Karpas-422 (cell line): ENCODE measurements around the gene TAF13. TPM values are rescaled to one million over a fixed set of nuclear protein-coding genes. Genes with fewer than 3 reads are reported as not detected.
"Not testable (repeated sequence)": the region's sequence is repeated elsewhere in the genome, so short reads cannot be mapped to it uniquely, and the experiment has no call there.

Experiments used
- DNase-seq: peaks from one replicate; pipeline ENCODE4 v3.0.0-alpha.2; 2015
- H2AFZ ChIP-seq: fragments of 200-600 bp; sonication (generic); 2 replicates; pipeline ENCODE4 v1.6.1; 2014; ENCODE audit warnings: antibody characterized with exemption, low read length, mixed read lengths
- H3K27ac ChIP-seq: fragments of 200-600 bp; sonication (generic); 2 replicates; pipeline ENCODE4 v1.5.1; 2014; ENCODE audit warnings: mild to moderate bottlenecking, low read length, moderate library complexity
- H3K27me3 ChIP-seq: fragments of 200-600 bp; sonication (generic); 2 replicates; pipeline ENCODE4 v1.6.1; 2014; ENCODE audit warnings: low read length, mixed read lengths
- H3K36me3 ChIP-seq: fragments of 200-600 bp; sonication (generic); 2 replicates; pipeline ENCODE4 v1.6.1; 2014; ENCODE audit warnings: low read length, mixed read lengths; ENCODE audit not compliant: insufficient read depth
- H3K4me1 ChIP-seq: fragments of 200-600 bp; sonication (generic); 2 replicates; pipeline ENCODE4 v1.6.1; 2014; ENCODE audit warnings: mild to moderate bottlenecking, low read length, mixed read lengths
- H3K4me2 ChIP-seq: fragments of 200-600 bp; sonication (generic); 2 replicates; pipeline ENCODE4 v1.6.1; 2014; ENCODE audit warnings: low read length, low read depth, mild to moderate bottlenecking; ENCODE audit not compliant: poor library complexity, severe bottlenecking
- H3K4me3 ChIP-seq: fragments of 200-600 bp; sonication (generic); 2 replicates; pipeline ENCODE4 v1.5.1; 2014; ENCODE audit warnings: mild to moderate bottlenecking, antibody characterized with exemption, low read length, mixed read lengths
- H3K79me2 ChIP-seq: fragments of 200-600 bp; sonication (generic); 2 replicates; pipeline ENCODE4 v1.6.1; 2014; ENCODE audit warnings: mild to moderate bottlenecking, low read length, mixed read lengths
- H3K9ac ChIP-seq: fragments of 200-600 bp; sonication (generic); 2 replicates; pipeline ENCODE4 v1.6.0; 2014; ENCODE audit warnings: low read length
- H3K9me2 ChIP-seq: fragments of 200-600 bp; sonication (generic), shearing (Covaris generic); replicated peaks from 2 replicates; pipeline ENCODE4 v1.6.0; 2014; ENCODE audit warnings: mild to moderate bottlenecking, low read length, moderate library complexity; ENCODE audit not compliant: insufficient read depth
- H3K9me3 ChIP-seq: fragments of 300-700, 200-600 bp; sonication (generic); 2 replicates; pipeline ENCODE4 v1.6.1; 2014; ENCODE audit warnings: low read length, mixed read lengths
- H4K20me1 ChIP-seq: fragments of 200-600 bp; sonication (generic); 2 replicates; pipeline ENCODE4 v1.6.1; 2014; ENCODE audit warnings: mild to moderate bottlenecking, antibody characterized with exemption, low read length, low read depth; ENCODE audit not compliant: insufficient read depth
- total RNA-seq: library from RNA; depleted of rRNA; stranded (reverse); fragments of >200 nt; shearing (Covaris generic); gene quantifications from 2 replicates; pipeline ENCODE4 v1.2.3, GENCODE V29; 2014; ENCODE audit warnings: low replicate concordance

The TAF13 gene
- total RNA-seq, 1 experiment from 2014 or later, result 17.8 TPM

DNA sequence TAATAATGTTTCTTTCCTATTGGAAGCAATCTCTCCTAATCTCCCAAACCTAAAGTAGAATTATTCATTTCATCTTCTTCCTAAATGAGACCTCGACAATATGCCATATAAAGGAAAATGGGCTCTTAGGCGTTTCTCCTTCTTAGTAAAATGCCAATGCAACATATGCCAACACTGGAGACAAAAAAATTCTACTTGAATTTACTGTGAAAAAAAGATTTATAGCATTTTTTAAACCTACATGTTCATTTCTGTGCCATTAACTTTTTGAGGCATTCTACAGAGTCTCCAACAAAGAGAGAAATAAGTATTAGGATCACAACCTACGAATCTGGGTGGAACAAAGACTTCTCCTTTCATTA lies 35.2 kb downstream of the TAF13 start:
- peaks cover 58% of the 10 kb centered on the region for H3K79me2 ChIP-seq
- H3K27me3 ChIP-seq, result no peaks in the 10 kb centered on the region
- peak overlapping the region; percentile 86 for H3K4me2 ChIP-seq
- peak overlapping the region; percentile 96 for H3K9ac ChIP-seq
- peak overlapping the region; percentile 70 for H3K27ac ChIP-seq
- no peak for DNase-seq
- peak overlapping the region; percentile 47 for H2AFZ ChIP-seq
- peak overlapping the region; percentile 100 for H3K4me3 ChIP-seq
- H3K9me2 ChIP-seq, result no peaks in the 10 kb centered on the region
- peaks cover 19% of the 10 kb centered on the region for H3K4me1 ChIP-seq
- no peaks in the 10 kb centered on the region for H4K20me1 ChIP-seq
- H3K9me3 ChIP-seq, result no peaks in the 10 kb centered on the region
- no peaks in the 10 kb centered on the region for H3K36me3 ChIP-seq

DNA sequence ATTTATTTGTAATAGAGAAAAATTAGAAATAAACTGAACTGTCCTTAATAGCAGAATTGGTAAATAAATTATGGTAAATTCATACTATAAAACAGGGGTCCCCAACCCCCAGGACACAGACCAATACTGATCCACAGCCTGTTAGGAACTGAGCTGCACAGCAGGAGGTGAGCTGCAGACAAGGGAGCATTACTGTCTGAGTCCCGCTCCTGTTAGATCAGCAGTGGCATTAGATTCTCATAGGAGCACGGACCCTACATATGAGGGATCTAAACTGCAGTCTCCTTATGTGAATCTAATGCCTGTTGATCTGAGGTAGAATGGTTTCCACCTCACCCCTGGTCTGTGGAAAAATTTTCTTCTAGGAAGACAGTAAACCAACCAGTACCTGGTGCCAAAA lies 41.4 kb downstream of the TAF13 start:
- Histone ChIP-seq H3K79me2 (peaks cover 96% of the 10 kb centered on the region), H3K27me3 (no peaks in the 10 kb centered on the region), H3K4me3 (no peak overlapping the region), H3K9ac (no peak overlapping the region), H3K4me2 (no peak overlapping the region), H3K4me1 (peaks cover 26% of the 10 kb centered on the region), H3K27ac (no peak overlapping the region), H2AFZ (no peak overlapping the region), H3K9me3 (no peaks in the 10 kb centered on the region), H4K20me1 (no peaks in the 10 kb centered on the region), H3K36me3 (no peaks in the 10 kb centered on the region), H3K9me2 (no peaks in the 10 kb centered on the region)
- DNase-seq, result no peak

- DNase-seq, H3K9me3 ChIP-seq, H3K27ac ChIP-seq, H2AFZ ChIP-seq, H3K9me2 ChIP-seq, H3K4me3 ChIP-seq, H3K27me3 ChIP-seq, H3K9ac ChIP-seq, H4K20me1 ChIP-seq, H3K4me2 ChIP-seq, H3K36me3 ChIP-seq: not testable (repeated sequence)
- Histone ChIP-seq H3K4me1 (peaks cover 28% of the 10 kb centered on the region), H3K79me2 (peaks cover 96% of the 10 kb centered on the region)
Observed at GRCh38 chr1:109029493-109029892, 46.3 kb downstream of the TAF13 start.

- peaks cover 93% of the 10 kb centered on the region for H3K79me2 ChIP-seq
Observed at GRCh38 chr1:109027841-109028240, 48.0 kb downstream of the TAF13 start.

DNA sequence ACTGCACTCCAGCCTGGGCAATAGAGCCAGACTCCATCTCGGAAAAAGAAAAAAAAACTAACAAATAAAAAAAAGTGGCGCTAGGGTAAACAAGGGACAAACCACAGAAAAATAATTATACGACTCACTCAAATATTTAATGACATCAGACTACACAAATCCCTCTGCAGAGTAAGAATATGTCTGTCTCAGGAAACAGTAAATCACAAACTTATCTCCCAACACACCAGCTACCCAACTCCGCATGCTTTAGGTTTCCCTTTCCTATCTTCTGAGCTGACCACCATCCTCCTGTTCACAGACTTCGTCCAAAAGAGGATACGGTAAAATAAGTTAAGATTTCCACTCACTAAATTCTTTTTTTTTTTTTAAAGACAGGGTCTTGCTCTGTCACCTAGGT lies 50.1 kb downstream of the TAF13 start:
- H3K9me3 ChIP-seq, result no peaks in the 10 kb centered on the region
- no peak overlapping the region for H2AFZ ChIP-seq
- peaks cover 83% of the 10 kb centered on the region for H3K79me2 ChIP-seq
- H3K36me3 ChIP-seq, result peaks cover 2% of the 10 kb centered on the region; the same call in 1 of the 2 replicates
- H3K4me2 ChIP-seq, result no peak overlapping the region
- H3K9me2 ChIP-seq, result no peaks in the 10 kb centered on the region
- H4K20me1 ChIP-seq, result no peaks in the 10 kb centered on the region
- no peak overlapping the region for H3K27ac ChIP-seq
- DNase-seq, result no peak
- no peaks in the 10 kb centered on the region for H3K27me3 ChIP-seq
- no peak overlapping the region for H3K4me3 ChIP-seq
- peaks cover 24% of the 10 kb centered on the region for H3K4me1 ChIP-seq
- H3K9ac ChIP-seq, result no peak overlapping the region

More at GRCh38 chr1:109027841-109028240, 48.0 kb downstream of the TAF13 start:
- no peak overlapping the region for H3K4me3 ChIP-seq
- DNase-seq, result peak; percentile 59
- H3K4me2 ChIP-seq, result no peak overlapping the region
- peaks cover 42% of the 10 kb centered on the region for H3K4me1 ChIP-seq
- no peaks in the 10 kb centered on the region for H3K27me3 ChIP-seq
- H3K9ac ChIP-seq, result no peak overlapping the region
- H3K9me2 ChIP-seq, result no peaks in the 10 kb centered on the region
- no peak overlapping the region for H2AFZ ChIP-seq
- H3K27ac ChIP-seq, result no peak overlapping the region
- no peaks in the 10 kb centered on the region for H4K20me1 ChIP-seq
- H3K9me3 ChIP-seq, result no peaks in the 10 kb centered on the region
- no peaks in the 10 kb centered on the region for H3K36me3 ChIP-seq

- Histone ChIP-seq H2AFZ (no peak overlapping the region), H3K4me3 (no peak overlapping the region), H4K20me1 (no peaks in the 10 kb centered on the region), H3K9me2 (no peaks in the 10 kb centered on the region), H3K4me2 (no peak overlapping the region), H3K36me3 (peaks cover 4% of the 10 kb centered on the region), H3K79me2 (peaks cover 76% of the 10 kb centered on the region), H3K9ac (no peak overlapping the region), H3K9me3 (no peaks in the 10 kb centered on the region), H3K27ac (peak overlapping the region; percentile 82; the same call in 1 of the 2 replicates), H3K4me1 (peaks cover 20% of the 10 kb centered on the region), H3K27me3 (no peaks in the 10 kb centered on the region)
- DNase-seq, result no peak
Observed at GRCh38 chr1:109024646-109025045, 51.2 kb downstream of the TAF13 start.

- H3K4me1 ChIP-seq, result peaks cover 20% of the 10 kb centered on the region
- no peaks in the 10 kb centered on the region for H3K9me3 ChIP-seq
- no peak overlapping the region for H3K4me2 ChIP-seq
- no peak overlapping the region for H2AFZ ChIP-seq
- H3K9ac ChIP-seq, result no peak overlapping the region
- H3K4me3 ChIP-seq, result no peak overlapping the region
- H3K36me3 ChIP-seq, result peaks cover 16% of the 10 kb centered on the region
- no peaks in the 10 kb centered on the region for H4K20me1 ChIP-seq
- H3K9me2 ChIP-seq, result no peaks in the 10 kb centered on the region
- no peak overlapping the region for H3K27ac ChIP-seq
- peaks cover 49% of the 10 kb centered on the region for H3K79me2 ChIP-seq
- no peak for DNase-seq
- no peaks in the 10 kb centered on the region for H3K27me3 ChIP-seq
Observed at GRCh38 chr1:109020693-109021257, 55.0 kb downstream of the TAF13 start.

- H3K4me2 ChIP-seq, H3K9ac ChIP-seq, H3K27me3 ChIP-seq, H3K9me3 ChIP-seq, H3K27ac ChIP-seq, H3K9me2 ChIP-seq, H2AFZ ChIP-seq, H4K20me1 ChIP-seq, H3K4me3 ChIP-seq, H3K4me1 ChIP-seq, DNase-seq: not testable (repeated sequence)
- Histone ChIP-seq H3K36me3 (peaks cover 25% of the 10 kb centered on the region), H3K79me2 (peaks cover 24% of the 10 kb centered on the region)
Observed at GRCh38 chr1:109017719-109018118, 58.1 kb downstream of the TAF13 start.
